Measurements from ENCODE around the gene LRRC10B. TPM values are rescaled to one million over a fixed set of nuclear protein-coding genes. Genes with fewer than 3 reads are reported as not detected.

The LRRC10B gene
- total RNA-seq, 2 experiments from 2014 or later: not detected

DNA sequence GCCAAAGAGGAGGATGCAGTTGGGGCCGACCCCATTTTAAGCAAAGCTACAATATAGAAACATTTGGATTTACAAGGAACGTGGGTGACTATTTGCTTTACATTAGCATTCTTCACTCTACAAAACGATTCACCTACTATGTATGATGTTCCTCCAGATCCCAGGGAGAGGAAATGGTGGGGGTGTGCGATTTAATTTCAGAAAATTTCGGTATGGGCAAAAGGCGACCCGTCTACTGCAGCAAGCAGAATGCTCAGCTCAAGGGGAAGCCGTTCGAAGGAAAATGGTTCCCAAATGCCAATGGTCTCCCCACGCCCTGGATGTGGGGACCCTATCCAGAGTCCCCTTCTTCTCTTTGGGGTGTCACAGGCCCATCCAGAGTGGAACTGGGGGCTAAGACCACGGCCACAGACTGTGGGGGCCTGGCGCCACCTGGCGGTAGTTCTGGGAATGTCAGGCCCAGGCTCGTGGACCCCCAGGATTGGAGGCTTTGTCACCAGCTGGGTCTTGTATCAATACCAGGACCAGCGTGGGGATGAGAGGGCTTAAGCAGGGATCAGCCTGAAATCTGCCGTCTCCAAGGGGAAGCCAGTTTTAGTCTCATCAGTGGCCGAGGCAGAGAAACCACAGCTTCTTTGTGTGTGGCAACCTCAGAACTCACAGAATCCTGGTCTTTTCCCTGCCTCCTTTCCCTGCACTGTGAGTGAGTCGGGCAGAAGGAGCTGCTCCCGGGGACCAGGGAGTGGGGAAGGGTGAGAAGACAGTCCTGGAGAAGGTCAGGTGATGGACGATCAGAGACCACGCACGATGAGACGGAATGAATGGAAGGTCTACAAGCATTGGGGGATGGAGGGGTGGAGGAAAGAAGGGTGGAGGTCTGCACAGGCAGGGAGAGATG, 8.4 kb downstream of the LRRC10B start:
- Histone ChIP-seq H3K9me3 (ENCODE audit: control insufficient read depth in 1 of 2, insufficient read depth in 1 of 2, low read length in 2 of 2) (peaks cover 0 to 6% of the 10 kb centered on the region in 2 experiments), H3K36me3 (ENCODE audit: insufficient read depth, low read length) (no peaks in the 10 kb centered on the region), H3K27me3 (ENCODE audit: control insufficient read depth in 1 of 2, insufficient read depth in 2 of 2, low read length in 2 of 2) (peaks cover 18% of the 10 kb centered on the region in 2 experiments), H3K4me1 (ENCODE audit: insufficient read depth, low read length) (peaks cover 13% of the 10 kb centered on the region), H3K4me3 (ENCODE audit: low read length) (peak overlapping the region; percentile 2), H3K27ac (ENCODE audit: low read depth in 1 of 2, low read length in 2 of 2) (no peak overlapping the region)
- Mint-ChIP-seq H3K4me1 (ENCODE audit: low read depth) (peaks cover 9% of the 10 kb centered on the region), H3K27me3 (peaks cover 42% of the 10 kb centered on the region), H3K36me3 (ENCODE audit: low read depth) (no peaks in the 10 kb centered on the region), H3K4me3 (peak overlapping the region; percentile 39), H3K27ac (no peak overlapping the region), H3K9me3 (no peaks in the 10 kb centered on the region)
- intact Hi-C loops (cut with DNase I, micrococcal nuclease): loop anchor here (1.0 to 5.0 kb wide), 3 partner anchors 40 to 180 kb away; no protein-coding TSS in a partner anchor
- TF ChIP-seq, protein P1, sequence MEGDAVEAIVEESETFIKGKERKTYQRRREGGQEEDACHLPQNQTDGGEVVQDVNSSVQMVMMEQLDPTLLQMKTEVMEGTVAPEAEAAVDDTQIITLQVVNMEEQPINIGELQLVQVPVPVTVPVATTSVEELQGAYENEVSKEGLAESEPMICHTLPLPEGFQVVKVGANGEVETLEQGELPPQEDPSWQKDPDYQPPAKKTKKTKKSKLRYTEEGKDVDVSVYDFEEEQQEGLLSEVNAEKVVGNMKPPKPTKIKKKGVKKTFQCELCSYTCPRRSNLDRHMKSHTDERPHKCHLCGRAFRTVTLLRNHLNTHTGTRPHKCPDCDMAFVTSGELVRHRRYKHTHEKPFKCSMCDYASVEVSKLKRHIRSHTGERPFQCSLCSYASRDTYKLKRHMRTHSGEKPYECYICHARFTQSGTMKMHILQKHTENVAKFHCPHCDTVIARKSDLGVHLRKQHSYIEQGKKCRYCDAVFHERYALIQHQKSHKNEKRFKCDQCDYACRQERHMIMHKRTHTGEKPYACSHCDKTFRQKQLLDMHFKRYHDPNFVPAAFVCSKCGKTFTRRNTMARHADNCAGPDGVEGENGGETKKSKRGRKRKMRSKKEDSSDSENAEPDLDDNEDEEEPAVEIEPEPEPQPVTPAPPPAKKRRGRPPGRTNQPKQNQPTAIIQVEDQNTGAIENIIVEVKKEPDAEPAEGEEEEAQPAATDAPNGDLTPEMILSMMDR (IDR thresholded peaks at IDR 0.05): peak; percentile 99
- CTCF ChIA-PET: interaction anchor here (0.8 to 1.5 kb wide), 9 partner anchors 11 to 742 kb away, joined by 3 to 5 read pairs (median 4); no protein-coding TSS in a partner anchor
- DNase-seq: peak; percentile 27 to 69 (median 47)
- POLR2A ChIA-PET: no interaction called here
- peak; percentile 71 for ATAC-seq (ENCODE audit: poor library complexity)

GRCh38 chr11:61518032-61518795, 9.7 kb downstream of the LRRC10B start:
- Histone ChIP-seq H3K4me1 (ENCODE audit: insufficient read depth, low read length) (peaks cover 13% of the 10 kb centered on the region), H3K9me3 (ENCODE audit: control insufficient read depth in 1 of 2, insufficient read depth in 1 of 2, low read length in 2 of 2) (peaks cover 0 to 6% of the 10 kb centered on the region in 2 experiments), H3K4me3 (ENCODE audit: low read length) (no peak overlapping the region), H3K36me3 (ENCODE audit: insufficient read depth, low read length) (no peaks in the 10 kb centered on the region), H3K27me3 (ENCODE audit: control insufficient read depth in 1 of 2, insufficient read depth in 2 of 2, low read length in 2 of 2) (peaks cover 13 to 18% of the 10 kb centered on the region in 2 experiments), H3K27ac (ENCODE audit: low read depth in 1 of 2, low read length in 2 of 2) (no peak overlapping the region)
- intact Hi-C loops (cut with DNase I, micrococcal nuclease): loop anchor here in 1 of 2 experiments (5.0 kb wide), 1 partner anchor 181 kb away; no protein-coding TSS in a partner anchor
- Mint-ChIP-seq H3K27me3 (peaks cover 33% of the 10 kb centered on the region), H3K4me1 (ENCODE audit: low read depth) (peaks cover 9% of the 10 kb centered on the region), H3K9me3 (no peaks in the 10 kb centered on the region), H3K4me3 (no peak overlapping the region), H3K36me3 (ENCODE audit: low read depth) (no peaks in the 10 kb centered on the region), H3K27ac (no peak overlapping the region)
- DNase-seq (no peak), ATAC-seq (ENCODE audit: poor library complexity) (no peak)
- ChIA-PET CTCF (interaction anchor here (1.4 kb wide), 1 partner anchor 9 kb away, joined by 4 read pairs; no protein-coding TSS in a partner anchor), POLR2A (no interaction called here)
- TF ChIP-seq, protein P1 (IDR thresholded peaks at IDR 0.05): no peak

DNA sequence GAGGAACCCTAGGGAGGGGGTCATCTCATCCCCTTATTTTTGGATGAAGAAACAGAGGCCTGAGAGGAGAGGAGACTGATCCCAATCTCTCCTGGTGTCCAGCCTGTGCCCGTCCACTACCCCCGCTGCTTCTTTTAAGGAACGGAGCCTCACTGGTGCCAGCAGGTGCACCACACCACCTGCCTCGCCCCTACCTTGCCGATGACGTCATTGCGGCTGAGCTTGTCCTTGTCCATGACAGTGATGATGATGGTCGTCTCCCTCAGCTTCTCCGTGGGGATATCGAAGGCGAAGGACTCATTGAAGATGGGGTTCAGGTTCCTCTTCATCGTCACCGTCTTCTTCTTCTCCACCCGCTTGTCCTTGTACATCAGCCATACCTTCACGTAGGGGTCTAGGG, 14.3 kb downstream of the LRRC10B start:
- Histone ChIP-seq H3K36me3 (ENCODE audit: insufficient read depth, low read length) (no peaks in the 10 kb centered on the region), H3K4me1 (ENCODE audit: insufficient read depth, low read length) (no peaks in the 10 kb centered on the region), H3K27me3 (ENCODE audit: control insufficient read depth in 1 of 2, insufficient read depth in 2 of 2, low read length in 2 of 2) (peaks cover 6 to 12% of the 10 kb centered on the region in 2 experiments), H3K9me3 (ENCODE audit: control insufficient read depth in 1 of 2, insufficient read depth in 1 of 2, low read length in 2 of 2) (peaks cover 0 to 6% of the 10 kb centered on the region in 2 experiments), H3K4me3 (ENCODE audit: low read length) (no peak overlapping the region), H3K27ac (ENCODE audit: low read depth in 1 of 2, low read length in 2 of 2) (no peak overlapping the region)
- intact Hi-C loops (cut with DNase I, micrococcal nuclease): no loop called here
- no peak for DNase-seq
- Mint-ChIP-seq H3K4me1 (ENCODE audit: low read depth) (no peaks in the 10 kb centered on the region), H3K4me3 (no peak overlapping the region), H3K9me3 (no peaks in the 10 kb centered on the region), H3K27me3 (peaks cover 35% of the 10 kb centered on the region), H3K27ac (no peak overlapping the region), H3K36me3 (ENCODE audit: low read depth) (no peaks in the 10 kb centered on the region)
- POLR2A ChIA-PET: no interaction called here
- CTCF ChIA-PET: no interaction called here
- no peak for ATAC-seq (ENCODE audit: poor library complexity)
- TF ChIP-seq, protein P1 (IDR thresholded peaks at IDR 0.05): no peak

Measured in CD4-positive, alpha-beta T cell (primary cell).